ENCODE results near the gene PHF14.
"Not testable (repeated sequence)": the region's sequence is repeated elsewhere in the genome, so short reads cannot be mapped to it uniquely, and the experiment has no call there.

Gene PHF14

DNA sequence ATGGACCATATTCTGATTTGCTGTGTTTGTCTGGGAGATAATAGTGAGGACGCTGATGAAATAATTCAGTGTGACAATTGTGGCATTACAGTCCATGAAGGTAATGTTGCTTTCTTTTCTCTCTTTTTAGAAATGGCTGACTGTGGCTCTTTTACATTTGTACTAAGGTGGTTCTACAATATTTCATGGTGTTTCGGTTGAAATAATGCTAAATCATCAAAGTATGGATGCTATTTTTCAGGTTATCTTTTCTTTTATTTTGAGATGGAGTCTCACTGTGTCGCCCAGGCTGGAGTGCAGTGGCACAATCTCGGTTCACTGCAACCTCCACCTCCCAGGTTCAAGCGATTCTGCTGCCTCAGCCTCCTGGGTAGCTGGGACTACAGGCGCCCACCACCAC lies 17.1 kb downstream of the PHF14 start:
- DNase-seq: not testable (repeated sequence)

GRCh38 chr7:10995482-10996166 lies 22.0 kb downstream of the PHF14 start:
- not testable (repeated sequence) for DNase-seq

DNA sequence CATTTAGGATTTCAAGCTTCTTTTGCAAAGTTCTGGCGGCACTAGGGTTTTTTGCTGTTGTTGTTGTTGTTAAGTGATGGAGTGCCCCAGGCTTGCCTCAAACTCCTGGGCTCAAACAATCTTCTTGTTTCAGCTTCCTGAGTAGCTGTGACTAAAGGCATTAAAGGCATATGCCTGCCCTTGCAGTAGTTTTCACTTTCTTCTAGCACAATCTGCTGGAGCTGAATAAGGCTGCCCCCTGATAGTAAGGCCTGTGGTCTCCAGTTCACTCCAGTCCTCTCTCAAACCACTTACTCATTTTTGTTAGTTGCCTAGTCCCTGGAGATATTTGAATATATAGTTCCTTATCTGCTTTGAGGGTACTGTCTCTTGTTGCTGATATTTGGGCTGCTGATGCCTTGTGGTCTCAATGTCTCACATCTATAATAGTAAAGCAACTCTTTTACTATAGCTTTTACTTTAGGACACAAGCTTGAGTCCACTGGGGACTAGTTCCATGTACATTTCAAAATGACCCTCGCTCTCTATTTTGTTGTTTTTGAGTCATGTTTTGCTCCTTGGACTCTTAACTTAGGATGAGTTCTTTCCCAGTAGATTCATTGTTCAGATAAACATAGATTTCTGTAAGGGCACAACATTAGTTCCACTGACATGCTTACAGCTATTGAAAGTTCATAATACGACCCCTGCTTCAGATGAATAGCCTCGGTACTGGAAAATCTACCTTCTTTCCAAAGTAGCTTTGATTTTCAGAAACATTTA lies 25.5 kb downstream of the PHF14 start:
- no peak for DNase-seq

DNA sequence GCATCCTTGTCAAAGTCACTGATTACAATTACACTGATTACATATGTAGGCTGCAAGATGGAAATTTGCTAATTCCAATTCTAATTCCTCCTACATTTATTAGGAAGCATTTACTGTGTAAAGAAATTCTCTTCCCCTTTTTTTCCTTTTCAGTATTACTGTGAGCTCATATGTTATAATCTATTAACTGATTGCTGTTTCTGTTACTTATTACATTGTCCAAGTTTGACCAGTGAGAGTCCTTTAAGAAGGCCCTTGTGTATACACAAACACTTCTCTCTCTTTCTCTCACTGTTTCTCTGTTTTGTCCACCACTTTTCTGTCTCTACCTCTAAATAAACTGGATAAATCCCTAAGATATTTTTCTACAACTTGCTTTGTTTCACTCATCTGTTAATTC lies 31.5 kb downstream of the PHF14 start:
- DNase-seq: no peak

DNA sequence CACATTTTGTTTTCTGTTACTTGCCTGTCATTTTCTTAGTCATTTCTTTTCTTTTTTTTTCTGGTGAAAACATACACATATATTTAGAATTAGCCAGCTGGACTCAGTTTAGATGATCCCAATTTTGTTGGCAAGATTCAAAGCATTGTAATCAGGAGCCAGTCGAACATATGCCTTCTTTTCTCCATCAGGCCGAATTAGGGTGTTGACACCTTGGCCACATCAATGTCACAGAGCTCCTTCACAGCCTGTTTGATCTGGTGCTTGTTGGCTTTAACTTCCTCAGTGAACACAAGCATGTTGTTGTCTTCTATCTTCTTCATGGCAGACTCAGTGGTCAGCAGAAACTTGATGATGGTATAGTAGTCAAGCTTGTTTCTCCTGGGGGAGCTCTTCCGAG lies 32.6 kb downstream of the PHF14 start:
- DNase-seq: no peak

- no peak for DNase-seq
Observed at GRCh38 chr7:11009631-11010030, 36.0 kb downstream of the PHF14 start.

DNA sequence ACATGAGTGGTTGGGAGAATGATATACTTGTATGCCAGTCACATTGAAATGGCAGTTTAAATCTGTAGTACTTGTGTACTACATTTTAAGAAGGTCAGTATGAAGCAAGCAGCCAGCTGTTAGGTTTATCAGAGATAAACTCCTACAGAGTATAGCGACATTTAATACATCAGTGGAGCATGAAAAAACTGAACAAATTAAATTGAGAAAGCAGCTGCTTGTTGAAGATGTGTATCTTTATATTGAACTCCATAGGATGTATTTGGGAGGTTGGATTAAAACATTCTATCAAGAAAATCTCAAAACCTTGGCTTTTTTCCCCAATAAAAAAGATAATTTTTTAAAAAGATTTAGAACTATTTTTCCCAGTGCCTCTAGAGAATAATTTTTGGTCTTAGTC lies 47.8 kb downstream of the PHF14 start:
- no peak for DNase-seq

- DNase-seq: no peak
Observed at GRCh38 chr7:11026452-11027359, 53.0 kb downstream of the PHF14 start.

DNA sequence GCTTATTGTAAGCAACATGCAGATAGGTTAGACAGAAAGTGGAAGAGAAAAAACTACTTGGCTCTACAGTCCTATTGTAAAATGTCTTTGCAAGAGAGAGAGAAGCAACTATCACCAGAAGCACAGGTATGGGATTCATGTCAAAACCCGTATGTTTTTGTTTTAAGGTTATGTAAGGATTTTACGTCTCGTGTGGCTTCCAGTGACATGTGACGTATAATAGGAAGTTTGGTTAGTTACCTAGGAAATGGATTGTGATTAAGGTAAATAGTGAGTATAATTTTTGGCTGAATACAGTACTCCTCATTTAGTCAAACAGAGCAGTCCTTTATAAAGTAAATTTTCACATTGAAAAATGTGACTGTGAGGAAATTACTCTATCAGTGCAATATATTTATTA lies 62.0 kb downstream of the PHF14 start:
- no peak for DNase-seq

DNA sequence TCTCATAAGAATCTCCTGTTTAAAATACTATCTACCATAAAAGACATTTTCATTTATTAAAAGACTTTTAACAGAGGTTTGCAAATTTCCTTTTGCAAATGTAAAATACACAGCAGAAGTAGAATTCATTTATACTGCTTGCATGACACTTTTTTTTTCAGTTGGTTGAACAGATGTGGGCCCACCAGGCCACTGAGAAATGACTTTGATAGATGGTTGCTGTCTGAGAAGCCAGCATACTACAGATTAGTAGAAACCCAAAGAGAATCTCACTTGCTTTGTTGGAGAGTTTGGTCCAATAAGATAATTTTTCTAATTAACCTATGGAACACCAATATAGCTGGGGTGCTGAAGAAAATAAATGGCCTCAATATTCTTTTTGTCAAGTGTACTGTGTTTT lies 66.3 kb downstream of the PHF14 start:
- DNase-seq: no peak

DNA sequence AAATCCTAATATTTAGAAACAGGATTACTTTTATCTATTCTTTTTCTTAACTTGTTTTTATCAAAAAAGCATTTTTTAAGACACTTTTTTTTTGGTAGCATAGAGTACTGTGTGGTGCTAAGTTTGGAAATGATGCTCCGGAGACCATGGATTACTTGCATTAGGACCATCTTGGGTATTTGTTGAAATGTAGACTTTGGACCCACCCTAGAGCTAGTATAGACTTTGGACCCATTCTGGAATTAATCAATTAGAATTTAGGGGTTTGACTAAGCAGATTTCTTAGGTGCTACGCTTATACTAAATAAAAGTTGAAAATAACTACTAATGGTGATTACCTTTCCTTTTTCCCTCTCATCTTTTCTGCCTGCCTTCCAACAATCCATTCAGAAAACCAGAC lies 80.4 kb downstream of the PHF14 start:
- no peak for DNase-seq

DNA sequence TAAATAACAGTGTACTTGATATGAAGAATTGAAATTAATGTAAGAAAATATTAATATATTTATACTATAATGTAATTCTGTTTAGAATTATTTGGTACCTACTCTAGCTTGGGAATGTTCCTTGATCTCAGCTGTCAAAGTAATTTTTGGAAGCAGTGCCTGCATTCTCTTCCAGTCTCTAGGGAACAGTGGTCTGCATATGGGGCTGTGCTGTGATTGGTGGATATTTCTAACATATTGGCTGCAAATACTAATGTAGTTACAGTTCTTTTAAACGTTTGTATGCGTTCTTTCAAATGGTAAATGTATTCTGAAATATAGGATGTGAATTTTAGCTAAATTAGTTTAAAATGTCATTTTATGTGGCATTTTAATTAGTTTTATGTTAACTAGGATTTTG lies 87.2 kb downstream of the PHF14 start:
- DNase-seq: no peak

GRCh38 chr7:11062110-11062509 lies 88.4 kb downstream of the PHF14 start:
- no peak for DNase-seq

DNA sequence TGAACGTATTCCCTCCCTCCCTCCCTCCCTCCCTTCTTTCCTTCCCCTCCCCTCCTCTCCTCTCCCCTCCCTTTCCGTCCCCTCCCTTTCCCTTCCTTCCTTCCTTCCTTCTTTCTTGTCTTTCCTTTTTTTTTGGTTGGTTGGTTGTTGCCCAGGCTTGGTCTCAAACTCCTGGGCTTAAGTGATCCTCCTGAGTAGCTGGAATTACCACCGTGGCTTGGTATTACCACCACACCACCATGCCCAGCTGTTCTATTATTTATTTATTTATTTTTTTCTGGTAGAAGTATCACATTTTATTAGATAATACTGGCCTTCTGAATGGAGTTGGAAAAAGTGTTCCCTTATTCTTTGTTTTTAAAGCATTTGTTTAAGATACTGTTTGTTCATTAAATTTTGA lies 95.9 kb downstream of the PHF14 start:
- no peak for DNase-seq

GRCh38 chr7:11077816-11078215 lies 104.1 kb downstream of the PHF14 start:
- no peak for DNase-seq

DNA sequence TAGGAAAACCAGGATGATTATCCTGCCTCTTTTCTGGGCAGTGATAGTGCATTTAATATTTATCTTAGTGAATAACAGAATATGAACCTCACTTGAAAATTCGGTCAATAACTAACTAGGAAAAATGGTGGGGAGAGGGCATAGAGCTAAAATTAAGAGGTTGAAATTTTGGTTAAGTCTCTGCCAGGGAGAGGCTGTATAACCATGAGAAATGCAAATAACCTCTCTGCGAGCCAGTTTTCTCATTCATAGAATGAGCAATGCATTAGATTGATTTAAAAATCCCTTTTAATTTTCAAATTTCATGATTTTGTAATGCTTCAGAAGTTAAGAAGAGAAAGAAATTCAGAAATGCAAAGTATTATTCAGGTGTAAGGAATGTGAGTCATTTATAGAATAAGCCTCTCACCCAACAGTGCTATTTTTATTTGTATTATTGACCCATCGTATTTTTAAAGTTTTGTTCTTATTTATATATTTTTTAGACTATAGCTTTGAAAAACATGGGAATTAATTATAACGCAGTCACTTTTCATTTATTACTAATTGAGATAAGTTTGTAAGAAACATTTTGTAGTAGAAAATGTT lies 104.7 kb downstream of the PHF14 start:
- DNase-seq: no peak

- DNase-seq: no peak
Observed at GRCh38 chr7:11079907-11080306, 106.2 kb downstream of the PHF14 start.

DNA sequence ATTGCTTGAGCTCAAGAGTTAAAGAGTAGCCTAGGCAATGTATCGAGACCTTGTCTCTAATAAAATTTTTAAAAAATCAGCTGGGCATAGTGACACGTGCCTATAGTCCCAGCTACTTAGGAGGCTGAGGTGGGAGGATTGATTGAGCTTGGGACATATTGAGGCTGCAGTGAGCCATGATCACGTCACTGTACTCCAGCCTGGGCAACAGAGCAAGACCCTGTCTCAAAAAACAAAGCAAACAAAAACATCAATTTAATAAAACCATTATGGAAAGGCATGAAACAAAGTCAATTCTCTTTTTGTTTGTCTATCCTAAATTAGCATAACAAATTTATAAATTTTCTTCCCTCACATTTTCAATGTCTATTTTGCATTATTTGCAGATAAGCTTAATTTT lies 108.4 kb downstream of the PHF14 start:
- no peak for DNase-seq

DNA sequence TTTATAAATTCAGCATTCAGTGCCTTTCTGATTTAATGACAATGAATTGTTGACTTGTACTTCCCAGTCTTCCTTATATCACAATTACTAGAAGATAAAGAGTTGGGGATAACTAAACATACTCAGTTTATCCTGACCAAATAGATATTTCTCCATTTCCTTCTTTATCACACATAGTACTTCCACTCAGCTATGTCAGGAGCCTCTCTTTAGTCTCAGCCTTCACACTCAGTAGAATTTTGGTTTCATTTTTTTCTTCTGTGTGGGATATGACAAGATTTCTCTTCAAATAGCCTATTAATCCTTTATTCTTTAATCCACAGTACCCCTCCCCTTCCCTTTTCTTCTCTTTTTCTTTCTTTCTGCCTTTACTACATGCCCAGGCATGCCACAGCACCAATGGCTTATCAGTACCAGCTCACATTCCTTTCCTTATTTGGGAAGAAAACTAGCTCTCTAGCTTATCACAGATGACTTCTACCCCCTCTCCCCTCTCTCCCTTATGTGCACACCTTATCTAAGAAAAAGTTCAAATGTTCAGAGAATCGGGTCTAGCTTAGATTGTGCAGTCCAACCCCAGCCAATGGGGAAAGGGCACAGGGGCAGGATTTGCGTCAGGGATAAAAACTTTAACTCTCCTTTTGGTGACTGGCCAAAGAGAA lies 109.0 kb downstream of the PHF14 start:
- no peak for DNase-seq

GRCh38 chr7:11083214-11083568 lies 109.5 kb downstream of the PHF14 start:
- DNase-seq: no peak

DNA sequence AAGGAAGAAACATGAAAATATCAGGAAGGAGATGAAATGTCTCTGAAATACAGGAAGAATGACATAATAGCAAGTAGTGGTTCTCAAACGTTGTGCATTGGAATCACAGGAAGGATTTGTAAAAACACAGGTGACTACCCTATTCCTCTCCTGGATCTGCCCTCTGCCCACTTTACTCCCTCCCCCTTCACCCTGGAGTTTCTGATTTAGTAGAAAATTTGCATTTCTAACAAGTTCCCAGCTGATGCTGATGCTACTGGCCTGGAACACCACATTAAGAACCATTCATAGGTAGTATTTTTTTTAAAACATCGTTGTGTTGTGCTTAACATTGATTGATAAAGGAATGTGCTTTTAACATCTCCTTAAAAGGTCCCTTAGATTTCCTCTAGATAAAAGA lies 130.9 kb downstream of the PHF14 start:
- no peak for DNase-seq

DNA sequence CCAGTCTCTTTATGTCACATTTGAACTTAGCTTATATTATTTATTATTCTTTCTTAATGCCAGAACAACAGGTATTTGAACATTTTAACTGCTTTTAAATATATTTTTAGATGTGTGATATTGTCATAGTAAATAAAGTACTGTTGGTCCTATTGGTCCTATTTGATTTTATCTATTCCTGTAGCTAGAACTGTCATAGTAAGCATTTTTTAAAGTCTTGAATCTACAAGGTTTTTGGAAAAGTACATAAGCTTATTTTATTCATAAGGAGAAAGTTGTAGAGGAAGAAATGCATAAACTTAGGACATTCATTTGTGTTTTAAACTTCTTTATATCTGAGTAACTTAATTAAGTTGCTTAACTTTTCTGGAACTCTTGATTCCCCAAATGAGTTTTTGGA lies 136.0 kb downstream of the PHF14 start:
- DNase-seq: no peak

Data from cerebellar nuclear complex (tissue), 1 donor.